NCI-H2196 treated with DMSO at 0.1 percent for 48 hours (cell line): ENCODE results near the gene VTN.
A peak's percentile ranks its signal among the peaks of the same experiment; 100 is the strongest.

Experiments used
- DNase-seq: peaks from one replicate; lab custom pipeline; 2025; ENCODE audit not compliant: unreplicated experiment; lab: John Stamatoyannopoulos, UW

VTN gene

GRCh38 chr17:28395968-28396367 is 25.9 kb upstream of the VTN start:
- no peak for DNase-seq

- no peak for DNase-seq
Observed at GRCh38 chr17:28395426-28395825, 25.3 kb upstream of the VTN start.

DNA sequence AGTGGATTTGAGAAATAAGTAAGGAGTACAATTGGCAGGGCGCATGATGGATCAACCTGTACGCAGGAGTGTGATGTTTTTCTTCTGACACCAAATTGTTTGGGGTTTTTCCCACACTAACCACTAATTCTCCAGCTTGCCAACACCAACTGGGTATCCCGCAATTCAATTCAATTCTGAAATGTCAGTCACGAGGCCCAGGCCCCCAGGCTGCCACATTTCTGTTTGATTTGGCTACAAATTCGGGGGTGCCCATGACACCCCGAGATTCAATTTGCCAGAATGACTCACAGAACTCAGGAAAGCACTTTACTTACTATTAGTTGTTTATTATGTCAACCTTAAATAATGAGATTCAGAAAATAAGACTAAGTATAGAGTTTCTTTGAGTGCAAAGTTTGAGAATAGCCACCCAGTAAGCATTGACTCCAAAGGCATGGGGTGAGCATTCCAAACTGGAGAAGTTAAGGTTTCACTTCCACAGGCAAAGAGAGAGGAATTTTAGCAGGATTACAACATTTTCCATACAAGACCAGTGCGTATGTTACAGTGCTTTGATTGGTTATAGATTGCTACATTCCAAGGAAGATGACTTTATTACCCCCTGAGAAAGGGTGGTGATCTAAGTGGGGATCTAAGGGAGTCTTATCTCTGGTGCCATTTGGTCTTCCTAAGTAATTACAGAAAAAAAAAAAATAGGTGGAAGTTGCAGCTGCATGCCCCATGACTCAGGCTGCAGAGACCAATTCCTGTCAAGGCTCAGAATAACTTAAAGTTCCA is 24.4 kb upstream of the VTN start:
- DNase-seq: no peak

DNA sequence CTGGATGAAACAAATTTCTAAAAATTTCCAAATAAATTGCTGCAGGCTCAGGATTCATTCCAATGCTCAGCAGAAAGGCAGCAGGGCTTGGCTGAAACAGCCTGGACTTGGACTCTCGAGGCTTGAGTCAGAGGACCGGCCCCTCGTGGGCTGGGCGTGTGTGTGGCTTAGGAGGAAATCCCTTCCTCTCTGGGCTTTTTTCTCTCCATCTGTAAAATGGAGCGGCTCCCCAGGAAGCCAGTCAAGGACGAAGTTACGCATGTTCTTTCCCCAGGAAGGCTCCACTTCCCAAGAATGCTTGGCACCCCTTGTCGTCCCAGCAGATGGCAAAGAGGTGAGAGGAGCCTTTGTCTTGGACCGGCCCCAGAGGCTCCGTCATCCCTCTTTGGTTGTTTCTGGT is 22.4 kb upstream of the VTN start:
- no peak for DNase-seq

DNA sequence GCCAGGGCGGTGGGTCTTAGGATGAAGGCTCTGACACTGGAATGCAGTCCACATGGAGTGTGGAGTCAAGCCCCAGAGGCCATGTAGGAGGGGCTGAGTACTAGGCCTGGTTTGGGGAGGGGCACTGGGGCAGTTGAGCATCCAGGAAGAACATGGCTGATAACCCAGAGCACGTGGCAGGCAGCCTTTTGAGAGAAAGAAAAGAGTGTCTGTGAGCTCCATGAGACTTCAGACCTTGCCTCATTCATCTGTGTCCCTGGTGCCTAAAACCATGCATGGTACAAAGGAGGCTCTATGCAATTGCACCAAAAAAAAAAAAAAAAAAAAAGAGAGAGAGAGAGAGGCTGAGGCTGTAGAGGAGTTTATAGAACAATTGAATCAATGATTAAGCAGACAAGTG is 21.3 kb upstream of the VTN start:
- no peak for DNase-seq

DNA sequence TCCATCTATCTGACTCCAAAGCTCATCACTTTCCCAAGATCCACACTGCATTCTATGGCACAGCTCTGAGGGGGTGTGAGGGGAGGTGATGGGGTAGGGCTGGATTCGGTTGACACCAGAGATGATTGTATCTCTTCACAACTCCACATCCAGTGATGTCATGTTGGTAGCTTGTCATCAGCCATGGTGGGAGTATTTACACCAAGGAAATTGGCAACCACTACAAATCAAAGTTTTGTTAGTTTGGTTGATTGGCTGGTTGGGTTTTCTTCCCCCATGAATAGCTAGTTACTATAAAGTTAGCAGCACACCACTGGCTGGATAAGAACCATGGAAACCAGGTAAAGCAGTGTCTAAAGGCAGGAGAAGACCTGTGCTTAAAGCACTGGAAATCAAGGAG is 20.9 kb upstream of the VTN start:
- DNase-seq: no peak

DNA sequence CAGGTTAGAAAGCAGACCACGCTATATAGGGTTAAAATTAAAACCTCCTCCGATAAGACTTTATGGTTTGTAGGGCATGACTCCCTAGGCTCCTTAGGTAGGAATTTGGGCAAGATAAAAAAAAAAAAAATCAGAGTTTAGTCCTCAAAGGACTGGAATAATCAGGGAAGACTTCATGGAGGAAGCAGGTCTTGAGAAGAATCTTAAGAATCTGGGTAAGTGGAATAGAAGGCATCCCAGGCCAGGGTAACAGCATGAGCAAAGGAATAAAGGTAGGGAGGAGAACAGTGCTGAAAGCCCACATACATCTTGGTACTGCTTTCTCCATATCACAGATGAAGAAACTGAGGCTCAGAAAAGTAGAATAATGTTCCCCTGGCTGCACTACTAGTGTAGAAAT is 20.5 kb upstream of the VTN start:
- no peak for DNase-seq

DNA sequence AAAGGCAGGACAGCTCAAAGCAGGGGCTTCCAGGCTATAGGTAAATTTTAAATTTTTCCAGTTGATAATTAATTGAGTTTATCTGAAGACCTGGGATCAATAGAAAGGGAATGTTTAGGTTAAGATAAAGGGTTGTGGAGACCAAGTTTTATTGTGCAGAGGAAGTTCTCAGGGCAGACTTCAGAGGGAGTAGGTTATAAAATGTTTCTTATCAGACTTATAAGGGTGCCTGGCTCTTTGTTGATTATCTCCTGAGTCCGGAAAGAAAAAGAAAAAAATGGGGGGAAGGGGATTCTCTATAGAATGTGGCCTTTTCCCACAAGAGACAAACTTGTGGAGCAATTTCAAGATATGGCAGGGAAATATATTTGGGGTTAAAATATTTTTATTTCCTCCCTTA is 20.0 kb upstream of the VTN start:
- no peak for DNase-seq

- no peak for DNase-seq
Observed at GRCh38 chr17:28388106-28388505, 18.0 kb upstream of the VTN start.

DNA sequence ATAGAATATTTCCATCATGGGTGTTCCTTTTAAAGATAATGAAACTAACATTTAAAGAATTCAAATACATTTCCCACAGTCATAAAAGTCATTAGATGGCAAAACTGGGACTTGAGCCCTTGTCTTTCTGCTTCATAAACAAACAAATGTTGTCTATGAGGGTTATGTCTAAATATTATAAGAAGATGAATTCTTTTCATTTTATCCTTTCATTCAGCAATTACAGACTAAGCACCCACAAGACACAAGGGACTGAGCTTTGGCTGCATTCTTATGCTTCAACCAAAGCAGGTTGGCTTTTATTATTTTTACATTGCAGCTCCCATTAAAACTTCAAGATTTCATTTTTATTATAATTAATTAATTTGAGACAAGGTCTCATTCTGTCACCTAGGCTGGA is 16.3 kb upstream of the VTN start:
- DNase-seq: no peak

- no peak for DNase-seq
Observed at GRCh38 chr17:28385406-28385805, 15.3 kb upstream of the VTN start.

GRCh38 chr17:28385037-28385400 is 14.9 kb upstream of the VTN start:
- no peak for DNase-seq

DNA sequence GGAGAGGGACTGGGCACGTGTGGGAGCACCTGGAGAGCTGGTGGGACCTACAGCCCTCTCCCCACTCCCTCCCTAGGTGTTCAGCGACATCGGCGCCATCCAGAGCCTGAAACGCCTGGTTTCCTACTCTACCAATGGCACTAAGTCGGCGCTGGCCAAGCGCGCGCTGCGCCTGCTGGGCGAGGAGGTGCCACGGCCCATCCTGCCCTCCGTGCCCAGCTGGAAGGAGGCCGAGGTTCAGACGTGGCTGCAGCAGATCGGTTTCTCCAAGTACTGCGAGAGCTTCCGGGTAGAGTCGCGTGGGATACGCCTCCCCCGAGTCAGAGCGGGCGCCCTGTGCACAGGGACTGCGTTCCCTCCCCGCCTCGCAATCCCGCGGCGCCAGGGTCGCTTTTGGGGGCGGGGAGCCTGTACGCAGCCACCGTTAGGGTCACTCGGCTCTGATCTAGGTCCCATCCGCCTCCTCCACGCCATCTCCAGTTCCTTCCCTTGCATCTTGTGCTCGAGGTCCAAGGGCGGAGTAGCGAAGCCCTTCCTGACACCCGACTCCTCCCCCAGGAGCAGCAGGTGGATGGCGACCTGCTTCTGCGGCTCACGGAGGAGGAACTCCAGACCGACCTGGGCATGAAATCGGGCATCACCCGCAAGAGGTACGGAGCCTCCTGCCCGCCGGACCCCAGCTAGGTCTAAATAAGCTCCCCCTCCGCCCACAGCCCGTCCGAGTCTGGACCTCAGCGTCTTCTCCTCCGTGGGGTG is 14.4 kb upstream of the VTN start:
- peak; percentile 40 for DNase-seq

- no peak for DNase-seq
Observed at GRCh38 chr17:28381141-28381825, 11.2 kb upstream of the VTN start.

- DNase-seq: peak; percentile 2
Observed at GRCh38 chr17:28379814-28380801, 10.0 kb upstream of the VTN start.

GRCh38 chr17:28372945-28373274 is 2.8 kb upstream of the VTN start:
- no peak for DNase-seq

GRCh38 chr17:28372203-28372944 is 2.3 kb upstream of the VTN start:
- DNase-seq: no peak

DNA sequence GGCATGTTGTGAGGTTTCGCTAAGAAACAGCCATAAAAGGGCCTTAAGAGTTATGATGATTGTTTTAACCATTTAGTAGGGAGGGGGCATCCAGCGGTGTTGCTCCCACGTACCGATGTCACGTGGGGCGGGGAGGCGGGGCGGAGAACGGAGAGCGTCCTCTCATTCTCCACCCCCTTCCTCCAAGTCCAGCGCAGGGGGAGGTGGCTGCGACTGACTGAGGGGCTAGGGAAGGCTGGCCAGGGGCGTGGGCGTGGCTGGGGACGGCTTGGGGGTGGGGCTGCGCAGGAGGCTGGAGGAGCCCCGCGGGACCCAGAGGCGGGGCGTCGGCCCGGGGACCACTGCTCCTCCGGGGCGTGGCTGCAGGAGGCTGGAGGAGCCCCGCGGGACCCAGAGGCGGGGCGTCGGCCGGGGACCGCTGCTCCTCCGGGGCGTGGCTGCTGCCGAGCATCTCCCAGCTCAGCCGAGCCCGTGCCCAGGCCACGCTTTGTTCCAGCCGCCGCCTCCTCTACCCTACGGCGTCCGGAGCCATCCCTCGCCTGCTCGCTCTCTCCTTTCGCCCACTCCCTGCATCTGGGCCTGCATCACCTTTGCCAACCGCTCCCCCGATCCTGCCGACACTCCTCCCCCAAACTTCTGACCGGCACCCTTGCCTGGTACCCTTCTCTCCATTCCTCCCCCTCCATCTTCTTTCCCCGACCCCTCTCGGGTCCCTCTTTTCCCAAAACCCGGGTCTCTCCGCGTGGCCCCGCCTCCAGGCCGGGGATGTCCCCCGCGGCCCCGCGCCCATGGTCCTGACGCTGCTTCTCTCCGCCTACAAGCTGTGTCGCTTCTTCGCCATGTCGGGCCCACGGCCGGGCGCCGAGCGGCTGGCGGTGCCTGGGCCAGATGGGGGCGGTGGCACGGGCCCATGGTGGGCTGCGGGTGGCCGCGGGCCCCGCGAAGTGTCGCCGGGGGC is 1.4 kb upstream of the VTN start, which contains the start of gene SARM1:
Gene SARM1 (plus strand): TSS at position 450 of the 958 bp plus-strand sequence. CDS start 339 bp downstream, at position 789.
- DNase-seq: peak; percentile 60

DNA sequence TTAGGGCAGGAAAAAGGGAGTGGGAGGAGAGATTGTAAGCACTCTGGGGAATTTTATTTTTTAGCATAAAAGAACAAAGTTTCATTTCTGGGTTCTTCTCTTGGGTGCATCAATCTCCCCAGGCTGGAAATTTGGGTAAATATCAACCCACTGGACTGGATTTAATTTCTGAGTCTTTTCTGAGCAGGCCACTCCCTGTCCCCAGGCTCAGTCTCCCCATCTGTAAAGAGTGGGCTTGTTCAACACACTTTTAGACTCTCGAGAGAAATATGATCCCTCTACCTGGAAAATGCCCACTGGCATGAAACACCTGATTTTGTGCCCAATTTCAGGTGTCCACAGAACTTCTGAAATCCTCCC is 617 bp upstream of the VTN start:
- DNase-seq: no peak
